Astrocyte (in vitro differentiated cells and primary cell): ENCODE data around the gene HSPA9.

Experiments
- EZH2 ChIP-seq: IDR thresholded peaks from 2 replicates; pipeline ENCODE4 v1.6.1; 2012; ENCODE audit warnings: mild to moderate bottlenecking, low read length, inconsistent platforms; ENCODE audit not compliant: insufficient read depth
- TF ChIP-seq, protein P1 (sequence below): IDR thresholded peaks from 2 replicates; pipeline ENCODE4 v1.5.1; 2011; ENCODE audit warnings: low read depth, mild to moderate bottlenecking, inconsistent platforms, low read length, moderate library complexity; ENCODE audit not compliant: insufficient read depth

GRCh38 chr5:138552657-138553056 lies 22.5 kb downstream of the HSPA9 start:
- TF ChIP-seq, protein P1, sequence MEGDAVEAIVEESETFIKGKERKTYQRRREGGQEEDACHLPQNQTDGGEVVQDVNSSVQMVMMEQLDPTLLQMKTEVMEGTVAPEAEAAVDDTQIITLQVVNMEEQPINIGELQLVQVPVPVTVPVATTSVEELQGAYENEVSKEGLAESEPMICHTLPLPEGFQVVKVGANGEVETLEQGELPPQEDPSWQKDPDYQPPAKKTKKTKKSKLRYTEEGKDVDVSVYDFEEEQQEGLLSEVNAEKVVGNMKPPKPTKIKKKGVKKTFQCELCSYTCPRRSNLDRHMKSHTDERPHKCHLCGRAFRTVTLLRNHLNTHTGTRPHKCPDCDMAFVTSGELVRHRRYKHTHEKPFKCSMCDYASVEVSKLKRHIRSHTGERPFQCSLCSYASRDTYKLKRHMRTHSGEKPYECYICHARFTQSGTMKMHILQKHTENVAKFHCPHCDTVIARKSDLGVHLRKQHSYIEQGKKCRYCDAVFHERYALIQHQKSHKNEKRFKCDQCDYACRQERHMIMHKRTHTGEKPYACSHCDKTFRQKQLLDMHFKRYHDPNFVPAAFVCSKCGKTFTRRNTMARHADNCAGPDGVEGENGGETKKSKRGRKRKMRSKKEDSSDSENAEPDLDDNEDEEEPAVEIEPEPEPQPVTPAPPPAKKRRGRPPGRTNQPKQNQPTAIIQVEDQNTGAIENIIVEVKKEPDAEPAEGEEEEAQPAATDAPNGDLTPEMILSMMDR = no peak
- TF ChIP-seq EZH2 = no peak
